HCT116 (cell line): ENCODE results near the gene CDK18. TPM values are rescaled to one million over a fixed set of nuclear protein-coding genes. Genes with fewer than 3 reads are reported as not detected.

Experiments used
- ATAC-seq: fragments of 200-7000 bp; cut with Tn5 transposase; 2 replicates; pipeline ENCODE4 v1.9.1; 2020; ENCODE audit warnings: mild to moderate bottlenecking, moderate library complexity
- BruUV-seq: library from RNA; stranded (reverse); fragments of 400-500 nt; replicated peaks from 2 replicates; lab custom pipeline; 2021; lab: Mats Ljungman, UMichigan
- CTCF ChIA-PET: fragments of 300-600 bp; sonication (Branson Sonifier 250); formaldehyde crosslinking; loops from one replicate; lab custom pipeline; 2021; ENCODE audit warnings: antibody characterized with exemption; lab: Charles Lee
- POLR2A ChIA-PET: fragments of 300-600, 350-600 bp; sonication (Branson Sonifier 250); formaldehyde crosslinking; loops from one replicate; lab custom pipeline; 2021; ENCODE audit warnings: antibody characterized with exemption; lab: Charles Lee
- RAD21 ChIA-PET, 2 experiments: fragments of 300-600 bp; sonication (Branson Sonifier 250); formaldehyde crosslinking; loops; one replicate each; lab custom pipeline; 2023; ENCODE audit warnings: low total read pairs in 2 of 2; ENCODE audit not compliant: uncharacterized antibody in 2 of 2, unreplicated experiment in 2 of 2, low non-redundant PET in 1 of 2; lab: Charles Lee
- DNase-seq: peaks from one replicate; pipeline ENCODE4 v3.0.0-alpha.2; 2010; ENCODE audit warnings: low read depth, low spot score
- H2AFZ ChIP-seq: fragments of 200-600 bp; shearing (Covaris generic), sonication (generic); 2 replicates; pipeline ENCODE4 v1.6.1; 2017; ENCODE audit warnings: low read depth, mixed run types, mixed read lengths, antibody characterized with exemption, low read length; ENCODE audit not compliant: poor library complexity, severe bottlenecking
- H3K27ac ChIP-seq: 2 replicates; pipeline ENCODE4 v1.5.1; 2012; ENCODE audit warnings: low read depth, low read length
- H3K27me3 ChIP-seq: fragments of 200-600 bp; sonication (generic); 2 replicates; pipeline ENCODE4 v1.6.1; 2016; ENCODE audit warnings: mixed run types, low read length, mixed read lengths; ENCODE audit not compliant: insufficient read depth
- H3K36me3 ChIP-seq, 2 experiments: fragments of 200-500 bp in 1 of 2; fragments of 200-600 bp in 1 of 2; sonication (Bioruptor generic) in 1 of 2; sonication (generic) in 1 of 2; 2 replicates each; pipeline versions ENCODE4 v1.5.1 to v1.6.1; 2014 to 2016; ENCODE audit warnings: low read length in 2 of 2, inconsistent platforms in 1 of 2, mixed read lengths in 1 of 2, mixed run types in 1 of 2; ENCODE audit not compliant: insufficient read depth in 2 of 2, control insufficient read depth in 1 of 2
- H3K4me1 ChIP-seq, 2 experiments: fragments of 200-600 bp in 1 of 2; sonication (generic) in 1 of 2; 2 replicates each; pipeline versions ENCODE4 v1.5.1 to v1.6.1; 2012 to 2017; ENCODE audit warnings: low read length in 2 of 2, inconsistent platforms in 1 of 2, mild to moderate bottlenecking in 1 of 2, mixed read lengths in 1 of 2, mixed run types in 1 of 2, moderate library complexity in 1 of 2; ENCODE audit not compliant: insufficient read depth in 2 of 2, control insufficient read depth in 1 of 2
- H3K4me2 ChIP-seq: fragments of 200-600 bp; sonication (generic); 2 replicates; pipeline ENCODE4 v1.6.1; 2017; ENCODE audit warnings: mixed run types, low read length, mixed read lengths
- H3K4me3 ChIP-seq, 2 experiments: fragments of 200-600 bp in 1 of 2; sonication (generic) in 1 of 2; replicated peaks in 1 of 2; 2 replicates each; pipeline ENCODE4 v1.5.1; 2011 to 2016; ENCODE audit warnings: low read length in 2 of 2, control low read depth in 1 of 2, low read depth in 1 of 2, mild to moderate bottlenecking in 1 of 2, mixed read lengths in 1 of 2, mixed run types in 1 of 2
- H3K79me2 ChIP-seq: fragments of 200-600 bp; sonication (generic); 2 replicates; pipeline ENCODE4 v1.6.1; 2017; ENCODE audit warnings: mild to moderate bottlenecking, mixed run types, low read length, moderate library complexity, mixed read lengths; ENCODE audit not compliant: insufficient read depth
- H3K9ac ChIP-seq: fragments of 200-600 bp; sonication (generic); 2 replicates; pipeline ENCODE4 v1.6.1; 2016; ENCODE audit warnings: low read length, mixed read lengths
- H3K9me2 ChIP-seq: fragments of 200-600 bp; sonication (generic), shearing (Covaris generic); 2 replicates; pipeline ENCODE4 v1.6.1; 2017; ENCODE audit warnings: mixed run types, mild to moderate bottlenecking, moderate library complexity; ENCODE audit not compliant: insufficient read depth
- H3K9me3 ChIP-seq, 2 experiments: fragments of 200-500 bp in 1 of 2; fragments of 200-600 bp in 1 of 2; sonication (Bioruptor generic) in 1 of 2; sonication (generic) in 1 of 2; 2 replicates each; pipeline ENCODE4 v1.6.1; 2014 to 2017; ENCODE audit warnings: low read length in 2 of 2, mixed read lengths in 2 of 2, inconsistent platforms in 1 of 2, low read depth in 1 of 2, mild to moderate bottlenecking in 1 of 2, mixed run types in 1 of 2, moderate library complexity in 1 of 2; ENCODE audit not compliant: control insufficient read depth in 1 of 2, insufficient read depth in 1 of 2
- H4K20me1 ChIP-seq: fragments of 200-600 bp; sonication (generic), shearing (Covaris generic); 2 replicates; pipeline ENCODE4 v1.6.1; 2017; ENCODE audit warnings: mixed run types, mild to moderate bottlenecking, moderate library complexity; ENCODE audit not compliant: insufficient read depth
- ATF3 ChIP-seq: IDR thresholded peaks from 2 replicates; pipeline ENCODE4 v1.6.1; 2012
- EZH2 ChIP-seq: fragments of 200-600 bp; sonication (generic); IDR thresholded peaks from 2 replicates; pipeline ENCODE4 v1.6.1; 2017; ENCODE audit warnings: antibody characterized with exemption, mixed run types
- JUND ChIP-seq: IDR thresholded peaks from 2 replicates; pipeline ENCODE4 v1.6.1; 2012
- POLR2AphosphoS5 ChIP-seq: IDR thresholded peaks from 2 replicates; pipeline ENCODE4 v1.6.1; 2011; ENCODE audit warnings: mild to moderate bottlenecking, low read depth, low read length, moderate library complexity
- RAD21 ChIP-seq: IDR thresholded peaks from 2 replicates; pipeline ENCODE4 v1.6.1; 2012; ENCODE audit warnings: low read depth, mild to moderate bottlenecking
- ZBTB33 ChIP-seq: IDR thresholded peaks from 2 replicates; pipeline ENCODE4 v1.6.1; 2011; ENCODE audit warnings: mild to moderate bottlenecking, low read length, moderate library complexity; ENCODE audit not compliant: insufficient replicate concordance; ENCODE audit errors: extremely low read depth
- ZNF274 ChIP-seq: fragments of 200-500 bp; sonication (Bioruptor generic); IDR thresholded peaks from 2 replicates; pipeline ENCODE4 v1.6.1; 2014; ENCODE audit warnings: mild to moderate bottlenecking, low read depth, low read length, inconsistent platforms
- intact Hi-C: fragments of 100-400 bp; cut with micrococcal nuclease; formaldehyde crosslinking; loops from 2 replicates; pipeline ENCODE4 v1.10.0; 2022
- total RNA-seq: library from RNA; stranded (reverse); gene quantifications from one replicate; pipeline ENCODE4 v1.2.1, GENCODE V29; 2021; ENCODE audit not compliant: unreplicated experiment

CDK18 gene
- total RNA-seq, 1 experiment from 2014 or later: 32.0 TPM

- Histone ChIP-seq H3K27ac (no peak overlapping the region), H3K9me2 (no peaks in the 10 kb centered on the region), H3K4me3 (no peak overlapping the region), H3K79me2 (no peaks in the 10 kb centered on the region), H3K9me3 (no peaks in the 10 kb centered on the region), H3K4me2 (no peak overlapping the region; the same call in 1 of the 2 replicates), H3K36me3 (no peaks in the 10 kb centered on the region), H3K4me1 (peaks cover 4 to 12% of the 10 kb centered on the region in 2 experiments; a peak in 3 of 4 replicates), H3K9ac (no peak overlapping the region), H4K20me1 (no peaks in the 10 kb centered on the region), H2AFZ (no peak overlapping the region), H3K27me3 (no peaks in the 10 kb centered on the region; the same call in 1 of the 2 replicates)
- RAD21 ChIA-PET: no interaction called here
- no peak for TF ChIP-seq ZNF274
- no peak for TF ChIP-seq JUND
- TF ChIP-seq ATF3: no peak
- no peak for TF ChIP-seq ZBTB33
- no peak for TF ChIP-seq RAD21
- TF ChIP-seq EZH2: no peak
- no peak for TF ChIP-seq POLR2AphosphoS5
- intact Hi-C loops: no loop called here
- CTCF ChIA-PET: interaction anchor here (2.3 kb wide), 1 partner anchor 13 kb away, joined by 9 read pairs; no protein-coding TSS in a partner anchor
- POLR2A ChIA-PET: no interaction called here
- DNase-seq (no peak), ATAC-seq (no peak)
- no TSS peak for BruUV-seq
These were observed 33.0 kb downstream of the CDK18 start for GRCh38 chr1:205537386-205538018.
